Mucosa of stomach (tissue), 1 donor: ENCODE results near the gene PUM2.

Experiments
- H3K27me3 ChIP-seq: one replicate; pipeline ENCODE4 v1.7.0; 2013; ENCODE audit warnings: mild to moderate bottlenecking, low read length; ENCODE audit not compliant: control insufficient read depth, insufficient read depth
- H3K36me3 ChIP-seq: one replicate; pipeline ENCODE4 v1.7.0; 2013; ENCODE audit warnings: low read length; ENCODE audit not compliant: control insufficient read depth, insufficient read depth
- H3K4me1 ChIP-seq: one replicate; pipeline ENCODE4 v1.7.0; 2013; ENCODE audit warnings: mild to moderate bottlenecking, low read length; ENCODE audit not compliant: control insufficient read depth, insufficient read depth
- H3K4me3 ChIP-seq: one replicate; pipeline ENCODE4 v1.7.0; 2013; ENCODE audit warnings: low read length
- H3K9ac ChIP-seq: one replicate; pipeline ENCODE4 v1.7.0; 2013; ENCODE audit warnings: mild to moderate bottlenecking, low read length, moderate library complexity
- H3K9me3 ChIP-seq: one replicate; pipeline ENCODE4 v1.7.0; 2013; ENCODE audit warnings: mild to moderate bottlenecking, low read length, moderate library complexity; ENCODE audit not compliant: control insufficient read depth
- donor health status: Pancreatic carcinoma.

PUM2 gene

DNA sequence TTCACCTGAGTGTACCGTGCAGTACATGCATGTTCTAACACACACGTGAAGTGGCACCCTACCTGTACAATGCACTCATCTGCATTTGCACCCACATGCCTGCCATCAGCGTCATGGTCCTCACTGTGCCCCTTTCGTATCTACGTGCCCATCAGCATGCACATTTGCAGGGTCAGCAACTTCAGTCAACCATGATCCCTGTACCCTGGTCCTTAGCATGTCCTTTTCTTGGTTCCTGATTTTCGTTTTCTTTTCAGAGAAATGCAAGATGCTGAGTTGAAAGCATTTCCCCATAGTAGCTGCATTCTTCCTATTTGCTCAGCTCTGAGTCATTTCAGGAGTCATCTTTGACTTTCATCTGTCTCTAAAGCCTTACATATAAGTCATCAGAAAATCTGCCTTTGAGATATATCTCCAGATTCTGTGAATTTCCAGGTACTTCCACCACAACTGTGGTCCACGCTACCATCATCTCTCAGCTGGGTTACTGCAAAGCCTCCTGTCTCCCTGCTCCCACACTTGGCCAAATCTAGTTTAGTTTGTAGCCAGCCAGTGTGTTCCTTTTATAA is 14.7 kb upstream of the PUM2 start:
- Histone ChIP-seq H3K4me3 (no peak overlapping the region), H3K4me1 (no peaks in the 10 kb centered on the region), H3K9ac (no peak overlapping the region), H3K36me3 (no peaks in the 10 kb centered on the region), H3K9me3 (no peaks in the 10 kb centered on the region), H3K27me3 (no peaks in the 10 kb centered on the region)

- Histone ChIP-seq H3K27me3 (no peaks in the 10 kb centered on the region), H3K4me3 (no peak overlapping the region), H3K9me3 (no peaks in the 10 kb centered on the region), H3K9ac (no peak overlapping the region), H3K4me1 (no peaks in the 10 kb centered on the region), H3K36me3 (no peaks in the 10 kb centered on the region)
Observed at GRCh38 chr2:20363578-20363977, 12.9 kb upstream of the PUM2 start.

DNA sequence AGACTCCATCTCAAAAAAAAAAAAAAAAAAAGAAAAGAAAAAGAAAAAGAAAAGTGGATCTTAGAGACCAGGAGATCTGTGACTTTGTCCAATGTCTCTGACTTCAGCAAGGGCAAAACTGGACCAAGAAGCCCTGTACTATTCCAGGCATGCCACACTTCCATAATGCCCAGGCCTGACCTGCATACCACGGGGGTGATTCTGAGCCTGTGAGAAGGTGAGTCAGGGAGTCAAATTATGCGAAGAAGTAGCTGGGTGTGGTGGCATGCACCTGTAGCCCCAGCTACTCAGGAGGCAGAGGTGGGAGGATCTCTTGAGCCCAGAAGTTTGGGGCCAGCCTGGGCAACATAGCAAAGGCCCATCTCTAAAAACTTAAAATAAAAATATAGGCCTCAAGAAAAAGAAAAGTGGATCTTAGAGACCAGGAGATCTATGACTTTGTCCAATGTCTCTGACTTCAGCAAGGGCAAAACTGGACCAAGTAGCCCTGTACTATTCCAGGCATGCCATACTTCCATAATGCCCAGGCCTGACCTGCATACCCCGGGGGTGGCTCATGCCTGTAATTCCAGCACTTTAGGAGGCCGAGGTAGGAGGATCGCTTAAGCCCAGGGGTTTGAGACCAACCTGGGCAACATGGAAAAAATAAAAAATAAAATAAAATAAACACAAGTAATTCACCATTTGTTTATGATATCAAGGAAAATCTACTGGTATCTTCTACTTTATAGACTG is 12.2 kb upstream of the PUM2 start:
- Histone ChIP-seq H3K9ac (no peak overlapping the region), H3K27me3 (no peaks in the 10 kb centered on the region), H3K4me1 (no peaks in the 10 kb centered on the region), H3K36me3 (no peaks in the 10 kb centered on the region), H3K9me3 (no peaks in the 10 kb centered on the region), H3K4me3 (no peak overlapping the region)

- Histone ChIP-seq H3K9me3 (no peaks in the 10 kb centered on the region), H3K4me3 (no peak overlapping the region), H3K27me3 (no peaks in the 10 kb centered on the region), H3K4me1 (no peaks in the 10 kb centered on the region), H3K36me3 (no peaks in the 10 kb centered on the region), H3K9ac (no peak overlapping the region)
Observed at GRCh38 chr2:20361893-20362292, 11.2 kb upstream of the PUM2 start.

DNA sequence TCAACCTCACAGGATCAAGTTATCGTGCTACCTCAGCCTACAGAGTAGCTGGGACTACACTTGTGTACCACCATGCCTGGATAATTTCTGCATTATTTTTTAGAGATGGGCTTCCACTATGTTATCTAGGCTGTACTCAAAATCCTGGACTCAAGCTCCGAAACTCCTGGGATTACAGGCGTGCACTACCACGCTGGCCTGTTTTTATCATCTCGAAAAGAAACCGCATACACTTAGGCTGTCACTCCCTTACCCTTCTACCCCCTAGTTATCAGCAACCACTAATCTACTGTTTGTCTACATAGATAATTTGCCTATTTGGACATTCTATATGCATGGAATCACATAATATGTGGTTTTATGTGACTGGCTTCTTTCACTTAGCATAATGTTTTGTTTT is 8.5 kb upstream of the PUM2 start:
- Histone ChIP-seq H3K27me3 (no peaks in the 10 kb centered on the region), H3K9ac (no peak overlapping the region), H3K36me3 (no peaks in the 10 kb centered on the region), H3K9me3 (no peaks in the 10 kb centered on the region), H3K4me1 (no peaks in the 10 kb centered on the region), H3K4me3 (no peak overlapping the region)

DNA sequence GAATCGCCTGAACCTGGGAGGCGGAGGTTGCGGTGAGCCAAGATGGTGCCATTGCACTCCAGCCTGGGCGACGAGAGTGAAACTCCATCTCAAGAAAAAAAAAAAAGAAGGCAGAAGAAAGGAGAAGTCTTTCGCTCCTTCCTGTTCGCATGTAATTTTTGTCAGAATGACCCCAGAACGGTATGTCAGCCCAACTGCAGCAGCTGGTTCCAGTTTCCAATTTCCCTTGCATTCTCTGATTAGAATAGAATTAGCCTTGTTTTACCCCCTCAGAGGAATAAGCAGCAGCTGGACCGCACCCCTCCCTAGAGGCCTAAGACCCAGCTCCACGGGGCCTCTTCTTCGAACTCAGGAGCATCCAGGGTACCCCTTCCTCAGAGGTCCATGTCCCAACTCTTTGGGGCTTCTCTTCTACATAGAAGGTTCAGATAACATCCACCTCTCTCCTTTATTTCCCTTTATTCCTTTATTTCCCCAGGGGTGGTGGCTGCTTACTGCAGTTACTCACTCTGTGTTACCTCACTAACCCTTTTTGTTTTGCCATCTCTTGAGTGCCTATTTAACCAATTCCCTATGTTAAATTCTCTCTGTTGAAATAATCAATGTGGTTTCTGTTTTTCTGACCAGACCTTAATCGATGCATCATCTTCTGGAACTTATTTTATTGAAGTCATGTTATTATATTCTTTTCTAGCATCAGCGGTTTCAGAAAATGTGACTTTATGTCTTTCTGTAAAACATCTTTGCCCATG is 7.2 kb upstream of the PUM2 start:
- Histone ChIP-seq H3K9ac (no peak overlapping the region), H3K36me3 (no peaks in the 10 kb centered on the region), H3K4me3 (no peak overlapping the region), H3K27me3 (no peaks in the 10 kb centered on the region), H3K9me3 (no peaks in the 10 kb centered on the region), H3K4me1 (peaks cover 6% of the 10 kb centered on the region)

- no peak overlapping the region for H3K9ac ChIP-seq
- H3K4me3 ChIP-seq = no peak overlapping the region
- peaks cover 21% of the 10 kb centered on the region for H3K4me1 ChIP-seq
- no peaks in the 10 kb centered on the region for H3K9me3 ChIP-seq
- H3K36me3 ChIP-seq = no peaks in the 10 kb centered on the region
- H3K27me3 ChIP-seq = no peaks in the 10 kb centered on the region
Observed at GRCh38 chr2:20356042-20356441, 5.4 kb upstream of the PUM2 start.

GRCh38 chr2:20355131-20355530 is 4.5 kb upstream of the PUM2 start:
- no peaks in the 10 kb centered on the region for H3K9me3 ChIP-seq
- no peak overlapping the region for H3K4me3 ChIP-seq
- H3K4me1 ChIP-seq = peaks cover 21% of the 10 kb centered on the region
- no peak overlapping the region for H3K9ac ChIP-seq
- no peaks in the 10 kb centered on the region for H3K36me3 ChIP-seq
- H3K27me3 ChIP-seq = no peaks in the 10 kb centered on the region

GRCh38 chr2:20353241-20353992 is 2.8 kb upstream of the PUM2 start:
- Histone ChIP-seq H3K27me3 (no peaks in the 10 kb centered on the region), H3K9ac (no peak overlapping the region), H3K4me1 (peaks cover 22% of the 10 kb centered on the region), H3K4me3 (no peak overlapping the region), H3K9me3 (no peaks in the 10 kb centered on the region), H3K36me3 (no peaks in the 10 kb centered on the region)

DNA sequence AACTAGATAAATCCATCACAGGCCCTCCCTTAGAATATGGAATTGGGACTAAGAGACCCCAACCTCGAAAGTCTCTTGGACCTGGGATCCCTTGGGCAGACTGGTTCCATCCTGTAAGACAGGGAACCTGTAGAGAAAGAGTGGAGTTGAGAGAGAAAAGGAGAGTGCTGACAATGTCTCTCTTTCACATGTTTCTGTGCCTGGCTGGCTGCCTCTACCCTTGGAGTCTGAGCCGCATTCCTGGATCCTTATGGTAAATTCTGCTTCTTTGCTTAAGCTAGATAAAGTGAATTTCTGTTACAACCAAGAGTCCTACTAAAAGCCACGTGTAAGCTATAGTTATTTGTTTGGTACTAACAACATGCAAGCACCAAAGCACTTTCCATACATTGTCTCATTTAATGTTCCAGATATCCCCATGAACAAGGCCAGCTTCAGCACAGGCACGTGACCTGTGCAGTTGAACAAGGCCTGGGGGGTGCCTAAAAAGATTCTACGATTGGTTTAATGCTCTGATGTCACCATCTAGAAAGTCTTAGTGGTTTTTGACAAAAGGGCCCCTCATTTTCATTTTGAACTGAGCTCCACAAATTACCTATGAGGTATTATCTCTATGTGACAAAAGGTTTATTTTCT is 2.1 kb upstream of the PUM2 start:
- Histone ChIP-seq H3K4me3 (no peak overlapping the region), H3K4me1 (peaks cover 26% of the 10 kb centered on the region), H3K9ac (no peak overlapping the region), H3K9me3 (no peaks in the 10 kb centered on the region), H3K36me3 (no peaks in the 10 kb centered on the region), H3K27me3 (no peaks in the 10 kb centered on the region)

- H3K4me1 ChIP-seq = peaks cover 31% of the 10 kb centered on the region
- H3K9ac ChIP-seq = peak overlapping the region; percentile 89
- no peaks in the 10 kb centered on the region for H3K27me3 ChIP-seq
- H3K36me3 ChIP-seq = no peaks in the 10 kb centered on the region
- no peak overlapping the region for H3K4me3 ChIP-seq
- H3K9me3 ChIP-seq = no peaks in the 10 kb centered on the region
Observed at GRCh38 chr2:20352230-20352578, 1.6 kb upstream of the PUM2 start.
